NCI-H2029 treated with DMSO at 0.1 percent for 48 hours (cell line): Measurements from ENCODE around the gene STPG3.
A peak's percentile ranks its signal among the peaks of the same experiment; 100 is the strongest.
"Not testable (repeated sequence)": the region's sequence is repeated elsewhere in the genome, so short reads cannot be mapped to it uniquely, and the experiment has no call there.

Experiments used
- DNase-seq: peaks from one replicate; lab custom pipeline; 2025; lab: John Stamatoyannopoulos, UW

STPG3 gene

DNA sequence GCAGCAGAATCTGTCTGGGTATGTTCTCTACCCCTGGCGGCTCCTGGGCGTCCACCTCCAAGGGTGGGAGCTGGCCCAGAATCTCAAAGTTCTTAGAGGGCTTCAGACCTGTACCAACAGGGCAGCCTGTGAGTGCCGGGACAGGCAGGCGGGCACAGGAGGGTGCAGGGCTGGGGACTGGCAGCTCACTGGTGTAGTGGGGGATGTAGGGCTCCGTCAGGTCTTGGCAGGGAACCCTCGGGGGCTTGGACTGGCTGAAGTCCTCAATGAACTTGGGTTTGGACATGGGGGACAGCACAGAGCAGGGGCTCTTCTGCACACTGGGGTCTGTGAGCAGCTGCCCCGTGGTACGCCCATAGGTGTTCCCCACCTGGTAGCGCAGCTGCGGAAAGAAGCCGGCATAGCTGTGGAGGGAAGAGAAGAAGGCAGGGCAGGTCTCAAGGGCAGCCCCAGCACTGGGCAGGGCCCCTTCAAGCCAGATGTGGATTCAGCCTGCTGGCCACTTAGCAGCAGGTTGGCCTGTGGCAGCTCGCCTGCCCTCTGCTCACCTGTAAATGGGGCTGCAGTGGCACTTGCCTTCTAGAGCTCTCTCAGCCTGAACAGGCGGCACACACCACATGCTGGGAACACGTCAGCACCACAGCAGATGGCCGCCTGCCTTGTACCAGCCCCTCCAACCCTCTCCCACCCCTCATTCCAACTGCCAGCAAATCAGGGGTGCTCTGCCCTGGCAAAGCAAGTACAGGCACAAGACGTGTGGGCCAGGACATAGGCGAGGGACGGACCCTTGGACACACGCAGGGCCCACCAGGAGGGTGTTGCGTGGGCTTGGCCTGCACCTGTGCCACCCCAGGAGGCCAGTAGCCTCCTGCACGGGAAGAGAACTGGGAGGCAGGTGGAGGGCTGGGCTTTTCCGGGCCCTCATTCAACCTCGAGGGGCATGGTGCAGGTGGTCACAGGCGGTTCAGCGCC, 5.3 kb upstream of the STPG3 start:
- DNase-seq: no peak

DNA sequence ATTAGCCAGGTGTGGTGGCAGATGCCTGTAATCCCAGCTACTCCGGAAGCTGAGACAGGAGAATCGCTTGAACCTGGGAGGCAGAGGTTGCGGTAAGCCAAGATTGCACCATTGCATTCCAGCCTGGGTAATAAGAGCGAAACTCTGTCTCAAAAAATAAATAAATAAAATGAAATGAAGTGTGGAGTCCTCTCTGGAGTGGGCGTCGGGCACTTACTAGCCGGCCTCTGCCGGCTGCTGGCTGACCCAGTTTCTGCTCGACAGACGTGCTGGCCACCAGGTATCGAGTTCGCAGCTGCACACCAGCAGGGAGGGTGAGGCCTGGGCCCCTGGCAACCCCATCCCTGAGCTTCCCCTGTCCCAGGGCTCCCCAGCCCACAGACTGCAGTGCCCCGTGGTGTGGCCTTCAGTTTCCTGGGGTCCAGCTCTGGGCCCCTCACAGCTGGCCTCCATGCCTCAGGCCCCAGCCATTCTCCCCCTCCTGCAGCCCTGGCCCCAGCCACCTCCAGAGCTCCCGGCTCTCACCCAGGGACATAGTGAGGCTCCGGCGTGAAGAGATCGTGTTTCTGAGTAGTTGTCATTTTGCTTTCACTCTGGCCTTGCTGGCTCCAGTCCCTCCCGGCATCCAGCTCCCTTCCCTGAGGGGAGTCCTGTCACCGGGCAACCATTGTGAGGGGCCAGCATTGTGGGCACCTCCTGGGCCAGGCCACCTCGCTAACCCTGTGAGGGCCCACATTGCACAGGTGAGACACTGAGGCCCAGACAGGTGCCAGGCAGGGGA, 3.8 kb upstream of the STPG3 start:
- no peak for DNase-seq

DNA sequence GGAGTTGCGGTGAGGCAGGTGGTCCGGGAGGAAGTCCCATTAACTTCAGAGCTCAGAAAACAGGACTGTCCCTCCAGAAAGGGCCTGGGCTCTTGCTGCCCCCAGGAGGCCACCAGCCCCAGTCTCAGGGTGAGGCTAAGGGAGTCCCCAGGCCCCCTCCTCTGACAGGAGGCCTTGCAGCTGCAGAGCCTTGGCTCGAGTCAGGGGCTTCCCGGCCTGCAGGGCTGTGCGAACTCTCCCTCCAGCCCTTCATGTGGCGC, 3.2 kb upstream of the STPG3 start:
- no peak for DNase-seq

DNA sequence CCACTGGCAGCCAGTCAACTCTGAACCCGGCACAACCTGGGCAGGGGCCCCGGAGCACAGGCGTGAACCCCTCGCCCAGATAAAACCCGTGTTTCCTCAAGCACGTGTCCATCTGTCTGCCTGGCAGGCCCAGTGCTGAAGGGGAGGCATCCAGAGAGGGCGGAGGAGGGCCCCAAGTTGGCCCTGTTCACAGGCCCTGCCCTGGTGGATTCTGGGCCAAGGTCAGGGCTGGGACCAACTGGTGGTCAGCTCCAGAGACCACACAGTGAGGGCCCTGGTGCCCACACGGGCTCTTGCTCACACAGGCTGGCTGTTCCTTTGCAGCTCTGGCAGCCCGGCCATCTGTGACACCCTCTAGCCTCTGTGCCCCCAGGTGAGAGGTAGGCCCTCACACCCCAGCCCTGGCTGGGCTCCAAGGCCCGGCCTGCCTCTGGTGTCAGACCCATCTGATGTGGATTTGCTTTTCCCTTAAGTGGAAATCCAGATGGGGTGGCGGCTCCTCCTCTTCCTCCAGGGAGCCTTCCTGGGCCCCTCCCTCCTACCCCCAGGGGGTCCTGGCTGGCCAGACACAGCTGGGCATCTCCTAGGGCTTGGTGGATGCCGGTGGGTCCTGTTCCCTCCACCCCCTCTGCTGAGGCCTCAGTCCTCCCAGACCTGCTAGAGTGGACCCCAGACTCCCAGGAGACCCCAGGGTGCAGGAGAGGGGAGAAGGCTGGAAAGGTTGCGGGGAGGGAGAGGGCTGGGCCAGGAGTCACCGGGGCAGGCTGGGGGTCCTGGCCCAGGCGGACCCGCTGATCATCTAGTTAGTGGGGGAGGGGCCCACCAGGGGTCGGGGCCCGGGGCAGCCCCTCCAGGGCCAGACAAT, 525 bp upstream of the STPG3 start:
- DNase-seq: no peak

DNA sequence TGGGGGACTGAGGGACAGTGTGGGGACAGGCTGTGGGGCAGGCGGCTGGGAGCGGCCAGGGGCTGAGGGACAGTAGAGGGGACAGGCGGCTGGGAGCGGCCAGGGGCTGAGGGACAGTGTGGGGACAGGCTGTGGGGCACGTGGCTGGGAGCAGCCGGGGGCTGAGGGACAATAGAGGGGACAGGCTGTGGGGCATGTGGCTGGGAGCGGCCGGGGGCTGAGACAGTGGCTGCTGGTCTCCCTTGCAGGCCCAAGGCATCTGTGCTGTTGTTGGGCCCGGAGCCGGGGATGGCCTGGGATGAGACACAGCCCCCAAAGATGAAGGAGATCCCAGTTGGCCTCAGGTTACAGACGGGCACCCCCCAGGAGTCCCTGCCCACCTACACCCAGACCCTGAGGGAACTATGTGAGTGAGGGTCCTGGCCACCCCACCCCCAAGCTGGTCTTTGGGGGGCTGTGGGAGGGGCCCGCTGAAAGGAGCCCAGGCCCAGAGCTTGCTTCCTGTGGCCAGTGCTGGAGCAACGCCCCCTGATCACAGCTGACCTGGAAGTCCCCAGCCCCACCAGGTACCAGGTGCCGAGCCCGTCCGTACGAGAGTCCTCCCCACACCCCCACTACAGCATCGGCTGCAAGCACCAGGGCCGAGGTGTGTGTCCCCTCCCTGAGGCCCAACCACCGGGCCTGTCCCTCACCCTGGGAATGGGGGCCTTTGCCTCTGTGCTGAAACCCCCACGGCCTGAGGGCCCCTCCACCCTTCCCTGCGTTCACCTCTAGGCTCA, 593 bp downstream of the STPG3 start:
- DNase-seq: no peak

DNA sequence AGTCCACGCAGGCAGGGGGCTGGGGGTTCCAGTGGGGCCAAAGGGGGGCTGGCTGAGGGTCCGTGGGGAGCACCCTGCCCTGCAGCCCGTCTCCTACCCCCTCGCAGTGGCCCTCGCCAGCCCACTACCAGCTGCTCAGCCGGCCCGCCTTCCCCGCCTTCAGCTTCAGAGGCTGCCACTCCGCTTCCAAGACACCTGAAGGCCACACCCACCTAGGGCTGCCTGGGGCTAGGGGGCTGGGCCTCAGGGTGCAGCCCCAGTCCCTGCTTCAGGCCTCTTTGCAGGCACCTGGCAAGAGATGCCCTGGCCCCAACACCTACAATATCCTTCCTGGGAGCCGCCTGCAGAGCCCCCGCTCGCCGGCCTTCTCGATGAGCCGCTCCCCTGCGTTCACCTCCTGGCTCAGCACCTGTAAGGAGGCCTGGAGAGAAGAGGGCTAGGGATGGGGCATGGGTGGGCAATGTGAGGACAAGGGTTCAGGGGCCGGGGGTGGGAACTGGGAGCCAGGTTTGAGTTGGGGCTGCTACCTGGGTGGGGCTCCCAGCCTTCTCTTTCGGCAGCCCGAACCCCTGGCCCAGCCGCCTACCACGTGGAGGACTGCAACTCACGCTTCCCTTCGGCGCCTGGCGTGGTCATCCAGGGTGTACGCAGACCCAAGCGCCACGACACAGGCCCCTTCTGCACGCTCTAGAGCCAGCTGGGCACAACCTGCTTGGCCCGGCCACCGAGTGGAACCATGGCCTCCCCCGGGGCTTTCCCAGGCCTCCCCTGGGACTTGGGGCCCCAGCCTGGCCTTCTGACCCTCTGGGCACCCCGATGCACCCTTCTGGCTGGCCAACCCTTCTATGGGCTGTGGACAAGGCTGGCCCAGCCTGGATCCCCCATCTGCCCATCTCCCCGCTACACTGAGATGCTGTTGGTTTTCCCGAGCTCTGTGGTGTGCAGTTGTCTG, 1.7 kb downstream of the STPG3 start:
- DNase-seq: no peak

DNA sequence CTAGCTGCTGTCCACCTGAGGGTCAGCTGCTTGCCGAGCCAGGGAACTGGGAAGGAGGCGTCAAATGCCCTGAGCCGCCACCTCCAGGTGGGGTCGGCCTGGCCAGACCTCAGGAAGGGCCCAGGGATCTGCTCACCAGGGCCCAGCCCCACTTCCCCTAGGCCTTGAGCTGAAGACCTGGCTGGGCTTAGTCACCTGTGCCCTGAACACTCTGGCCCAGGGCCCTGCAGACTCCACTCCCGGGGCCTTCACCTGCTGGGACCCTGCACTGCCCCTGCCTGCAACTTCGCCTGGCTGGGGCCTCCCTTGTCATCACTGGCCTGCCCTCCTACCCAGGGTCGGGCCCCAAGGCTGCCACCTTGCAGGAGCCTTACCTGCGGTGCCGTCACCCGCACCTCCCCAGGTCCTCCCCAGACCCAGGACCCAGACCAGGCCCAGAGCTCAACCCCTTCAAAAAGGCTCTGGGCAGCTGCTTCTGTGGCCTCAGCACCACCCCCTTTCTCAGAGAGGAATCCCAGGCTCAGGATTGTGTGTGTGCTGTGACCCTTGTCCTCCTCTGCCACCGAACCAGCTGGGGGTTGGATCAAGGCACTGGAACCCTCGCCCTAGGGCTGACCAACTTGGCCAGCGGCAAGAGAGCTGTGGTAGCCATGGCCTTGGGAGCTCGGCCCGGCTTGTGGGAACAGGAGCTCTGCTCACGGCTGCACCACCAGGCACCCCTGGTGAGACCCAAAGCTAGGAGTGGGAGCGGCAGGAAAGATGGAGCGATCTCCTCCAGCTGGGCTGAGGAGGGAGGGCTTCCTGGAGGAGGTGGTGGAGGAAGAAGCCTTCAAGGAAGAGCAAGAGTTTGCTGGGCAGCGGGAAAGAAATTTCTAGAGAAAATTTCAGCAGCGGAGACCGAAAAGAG, 2.9 kb downstream of the STPG3 start:
- no peak for DNase-seq

DNA sequence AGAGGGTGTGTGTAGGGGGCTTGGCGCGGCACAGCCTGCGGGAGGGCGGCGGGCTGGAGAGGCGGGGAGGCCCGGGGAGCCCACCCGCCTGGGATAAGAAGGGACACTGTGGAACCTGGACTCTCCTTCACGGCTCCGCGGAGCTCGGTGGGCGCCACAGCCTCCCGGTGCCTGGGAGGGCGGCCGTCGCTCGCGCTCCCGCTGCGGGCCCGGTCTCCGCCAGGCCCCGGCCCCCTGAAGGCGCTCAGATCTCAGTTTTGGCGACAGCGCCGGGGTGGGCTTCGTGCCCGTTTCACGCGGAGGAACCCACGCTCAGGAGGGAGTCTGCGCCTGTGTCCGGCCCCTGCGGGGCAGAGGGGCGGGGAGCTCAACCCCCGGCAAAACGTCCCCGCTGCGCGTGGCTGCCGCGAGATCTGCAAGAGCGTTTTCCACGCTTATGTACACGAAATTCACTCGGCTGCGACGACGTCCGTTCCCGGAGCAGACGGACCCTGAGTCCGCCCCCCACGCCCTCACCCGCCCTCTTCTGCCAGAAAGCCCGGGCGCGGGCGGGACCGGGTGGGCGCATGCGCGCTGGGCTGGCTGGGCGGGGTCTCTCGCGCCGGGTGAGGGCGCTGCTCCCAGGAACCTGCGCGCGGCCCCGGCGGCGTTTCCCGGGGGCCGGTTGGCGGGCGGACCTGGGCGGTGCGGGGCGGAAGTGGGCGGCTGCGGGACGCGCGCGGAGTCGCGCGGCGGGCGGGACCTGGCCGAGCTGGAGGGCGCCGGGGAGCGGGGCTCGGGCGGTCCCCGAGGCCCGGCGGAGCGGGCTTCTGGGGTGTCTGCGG, 3.8 kb downstream of the STPG3 start, which contains the start of gene NELFB:
NELFB (plus strand) TSS at position 704 of the 824 bp plus-strand sequence.
- DNase-seq: peak; percentile 62

DNA sequence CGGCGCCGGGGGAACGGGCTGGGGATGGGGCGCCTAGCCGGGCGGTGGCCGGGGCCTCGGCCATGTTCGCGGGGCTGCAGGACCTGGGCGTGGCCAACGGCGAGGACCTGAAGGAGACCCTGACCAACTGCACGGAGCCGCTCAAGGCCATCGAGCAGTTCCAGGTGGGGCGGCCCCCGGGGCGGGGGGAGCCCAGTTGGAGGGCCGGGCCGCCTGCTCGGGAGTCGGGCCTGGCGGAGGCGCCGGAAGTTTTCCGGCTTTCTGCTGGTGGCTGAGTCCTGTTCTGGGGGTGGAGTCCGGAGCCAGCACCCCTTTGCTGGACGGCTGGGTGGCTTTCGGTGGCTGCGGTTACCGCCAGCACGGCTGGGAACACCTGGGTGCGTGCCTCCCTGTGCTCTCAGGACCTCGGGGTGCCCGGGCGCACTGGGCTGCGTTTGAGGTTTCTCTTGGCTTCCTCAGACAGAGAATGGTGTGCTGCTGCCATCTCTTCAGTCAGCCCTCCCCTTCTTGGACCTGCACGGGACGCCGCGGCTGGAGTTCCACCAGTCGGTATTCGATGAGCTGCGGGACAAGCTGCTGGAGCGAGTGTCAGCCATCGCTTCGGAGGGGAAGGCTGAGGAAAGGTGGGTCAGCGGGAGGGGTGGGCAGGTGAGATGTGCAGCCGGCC, 4.5 kb downstream of the STPG3 start:
- no peak for DNase-seq

DNA sequence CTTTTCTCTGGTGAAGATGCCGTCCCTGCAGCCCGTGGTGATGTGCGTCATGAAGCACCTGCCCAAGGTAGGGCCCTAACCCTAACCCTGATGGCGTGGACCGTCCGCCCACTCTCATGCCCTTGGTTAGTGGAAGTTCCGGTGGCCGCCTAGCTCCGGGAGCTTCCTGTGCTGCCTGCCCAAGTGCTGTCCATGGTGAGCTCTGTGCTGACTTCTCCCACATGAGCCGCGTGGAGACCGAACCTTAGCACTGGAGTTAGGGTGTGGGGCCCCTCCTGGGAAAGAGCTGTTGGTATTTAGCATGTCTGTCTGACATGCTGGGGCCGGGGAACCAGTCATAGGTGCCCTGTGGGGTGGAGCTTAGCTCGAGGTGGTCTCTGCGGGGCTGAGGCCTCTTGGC, 5.3 kb downstream of the STPG3 start:
- no peak for DNase-seq

DNA sequence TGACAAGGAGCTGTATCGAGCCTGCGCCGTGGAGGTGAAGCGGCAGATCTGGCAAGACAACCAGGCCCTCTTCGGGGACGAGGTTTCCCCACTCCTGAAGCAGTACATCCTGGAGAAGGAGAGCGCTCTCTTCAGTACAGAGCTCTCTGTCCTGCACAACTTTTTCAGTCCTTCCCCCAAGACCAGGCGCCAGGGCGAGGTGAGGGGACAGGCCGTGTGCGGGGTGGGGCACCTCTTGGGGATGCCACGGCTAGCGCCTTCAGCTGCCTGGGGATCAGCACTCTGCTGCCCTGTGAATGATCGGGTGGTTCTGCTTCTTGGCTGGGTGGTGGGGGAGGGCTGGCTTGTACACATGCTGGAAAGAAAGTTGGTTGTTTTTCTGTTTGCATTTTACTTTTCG, 5.8 kb downstream of the STPG3 start:
- DNase-seq: no peak

DNA sequence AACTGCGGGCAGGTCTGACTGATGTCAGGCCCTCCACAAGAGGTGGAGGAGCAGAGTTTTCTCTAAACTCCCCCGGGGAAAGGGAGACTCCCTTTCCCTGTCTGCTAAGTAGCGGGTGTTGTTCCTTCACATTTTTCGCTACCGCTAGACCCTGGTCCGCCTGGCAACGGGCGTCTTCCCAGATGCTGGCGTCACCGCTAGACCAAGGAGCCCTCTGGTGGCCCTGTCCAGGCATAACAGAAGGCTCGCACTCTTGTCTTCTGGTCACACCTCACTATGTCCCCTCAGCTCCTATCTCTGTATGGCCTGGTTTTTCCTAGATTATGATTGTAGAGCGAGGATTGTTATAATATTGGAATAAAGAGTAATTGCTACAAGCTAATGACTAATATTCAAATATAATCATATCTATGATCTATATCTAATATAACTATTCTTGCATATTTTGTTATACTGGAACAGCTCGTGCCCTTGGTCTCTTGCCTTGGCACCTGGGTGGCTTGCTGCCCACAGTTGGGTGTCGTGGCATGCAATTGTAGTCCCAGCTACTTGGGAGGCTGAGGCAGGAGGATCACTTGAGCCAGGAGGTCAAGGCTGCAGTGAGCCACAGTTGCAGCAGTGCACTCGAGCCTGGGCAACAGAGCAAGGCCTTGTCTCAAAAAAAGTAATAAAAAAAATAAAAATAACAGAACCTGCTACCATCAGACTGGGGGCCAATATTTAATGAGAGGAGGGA, 11.3 kb downstream of the STPG3 start:
- not testable (repeated sequence) for DNase-seq

DNA sequence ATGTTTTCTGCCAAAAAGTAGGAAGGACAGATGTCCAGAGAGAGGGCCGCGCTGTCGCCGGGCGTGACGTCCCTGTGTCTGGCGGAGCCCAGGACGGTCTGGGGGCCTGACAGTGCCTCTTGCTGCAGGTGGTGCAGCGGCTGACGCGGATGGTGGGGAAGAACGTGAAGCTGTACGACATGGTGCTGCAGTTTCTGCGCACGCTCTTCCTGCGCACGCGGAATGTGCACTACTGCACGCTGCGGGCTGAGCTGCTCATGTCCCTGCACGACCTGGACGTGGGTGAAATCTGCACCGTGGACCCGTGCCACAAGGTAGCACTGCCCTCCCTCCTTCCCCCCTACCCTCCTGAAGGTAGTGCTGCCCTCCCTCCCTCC, 11.8 kb downstream of the STPG3 start:
- DNase-seq: no peak

DNA sequence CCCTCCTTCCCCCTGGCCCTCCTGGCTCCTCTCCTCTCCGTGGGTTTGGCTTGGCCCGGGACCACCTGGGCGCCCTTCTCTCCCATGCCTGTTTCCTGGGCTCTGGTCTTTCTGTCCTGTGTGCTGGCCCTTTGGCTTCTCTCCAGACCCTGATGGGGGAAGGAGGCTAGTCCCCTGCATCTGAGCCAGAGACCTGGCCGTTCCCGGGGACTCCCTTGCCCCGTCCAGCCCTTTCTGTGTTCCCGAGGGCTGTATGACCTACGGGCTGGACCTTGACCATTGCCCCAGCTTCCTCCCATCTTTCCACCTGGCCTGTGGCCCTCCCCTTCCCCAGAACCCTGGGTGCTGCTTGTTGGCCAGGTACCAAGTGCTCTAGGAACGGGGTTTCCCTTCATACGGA, 12.4 kb downstream of the STPG3 start:
- DNase-seq: no peak

DNA sequence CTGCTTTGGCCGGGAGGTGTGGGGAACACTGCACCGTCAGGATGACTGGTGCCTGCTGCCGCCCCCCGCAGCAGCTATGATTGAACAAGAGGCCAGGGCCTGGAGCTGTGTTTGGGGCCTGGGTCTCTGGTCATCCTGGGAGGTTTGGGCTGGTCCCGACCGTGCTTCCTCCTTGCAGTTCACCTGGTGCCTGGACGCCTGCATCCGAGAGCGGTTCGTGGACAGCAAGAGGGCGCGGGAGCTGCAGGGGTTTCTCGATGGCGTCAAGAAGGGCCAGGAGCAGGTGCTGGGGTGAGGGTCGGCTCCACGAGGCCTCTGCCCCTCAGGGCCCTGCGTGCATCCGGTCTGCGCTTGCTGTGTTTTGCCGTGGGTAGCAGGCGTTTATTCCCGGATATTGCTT, 13.0 kb downstream of the STPG3 start:
- DNase-seq: no peak

DNA sequence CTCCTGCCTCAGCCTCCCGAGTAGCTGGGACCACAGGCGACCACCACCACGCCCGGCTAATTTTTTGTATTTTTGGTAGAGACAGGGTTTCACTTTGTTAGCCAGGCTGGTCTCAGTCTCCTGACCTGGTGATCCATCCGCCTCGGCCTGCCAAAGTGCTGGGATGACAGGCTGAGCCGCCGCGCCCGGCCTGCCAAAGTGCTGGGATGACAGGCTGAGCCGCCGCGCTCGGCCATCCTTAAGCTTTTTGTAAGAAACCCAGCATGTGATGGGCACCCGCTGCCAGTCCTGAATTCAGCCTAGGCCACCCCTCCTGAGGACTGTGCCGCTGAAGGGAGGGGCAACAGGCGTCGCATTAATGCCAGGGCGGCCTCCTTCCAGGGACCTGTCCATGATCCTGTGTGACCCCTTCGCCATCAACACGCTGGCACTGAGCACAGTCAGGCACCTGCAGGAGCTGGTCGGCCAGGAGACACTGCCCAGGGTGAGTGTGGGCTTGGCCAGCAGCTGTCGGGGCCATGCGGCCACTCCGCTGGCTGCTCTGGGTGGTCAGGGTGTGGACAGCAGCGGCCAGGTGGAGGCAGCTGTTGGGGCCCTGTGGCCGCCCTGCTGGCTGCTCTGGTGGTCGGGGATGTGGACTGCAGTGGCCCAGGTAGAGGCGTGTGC, 14.5 kb downstream of the STPG3 start:
- DNase-seq: no peak

DNA sequence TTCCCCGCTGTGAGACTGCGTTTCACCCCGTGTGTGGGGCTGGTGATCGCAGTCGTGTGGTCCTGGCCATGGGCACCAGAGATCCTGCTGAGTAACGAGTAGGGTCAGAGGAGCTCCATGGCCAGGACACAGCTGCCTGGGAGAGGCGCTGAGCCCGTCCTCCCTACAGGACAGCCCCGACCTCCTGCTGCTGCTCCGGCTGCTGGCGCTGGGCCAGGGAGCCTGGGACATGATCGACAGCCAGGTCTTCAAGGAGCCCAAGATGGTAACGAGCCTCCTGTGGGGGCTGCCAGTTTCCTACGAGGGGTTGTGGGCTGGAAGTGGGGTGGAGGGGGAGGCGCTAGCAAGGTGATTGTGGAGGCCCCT, 15.1 kb downstream of the STPG3 start:
- DNase-seq: no peak
